Ovary (tissue), 9 donors: ENCODE measurements around the gene COL18A1. TPM values are rescaled to one million over a fixed set of nuclear protein-coding genes. Genes with fewer than 3 reads are reported as not detected.

Source experiments
- DNase-seq, 5 donors: peaks; one replicate each; pipeline ENCODE4 v3.0.0-alpha.2; 2019 to 2020
- H3K27ac ChIP-seq, 2 donors: fragments of 200-600 bp; one replicate each; pipeline versions ENCODE4 v1.5.1 to v1.8.0; 2019 to 2022
- H3K27me3 ChIP-seq: fragments of 200-600 bp; one replicate; pipeline ENCODE4 v1.8.0; 2022
- H3K36me3 ChIP-seq: fragments of 200-600 bp; sonication (generic); one replicate; pipeline ENCODE4 v1.5.1; 2019
- H3K4me1 ChIP-seq: one replicate; pipeline ENCODE4 v1.8.1; 2013; ENCODE audit warnings: mild to moderate bottlenecking, moderate library complexity; ENCODE audit not compliant: insufficient read depth
- H3K4me3 ChIP-seq: fragments of 200-600 bp; sonication (generic); one replicate; pipeline ENCODE4 v1.5.1; 2017
- H3K9me3 ChIP-seq, 2 donors: fragments of 200-600 bp in 1 of 2; sonication (generic) in 1 of 2; one replicate each; pipeline versions ENCODE4 v1.5.1 to v1.8.1; 2013 to 2019; ENCODE audit warnings: mild to moderate bottlenecking in 1 of 2, moderate library complexity in 1 of 2
- EP300 ChIP-seq: sonication (generic); formaldehyde crosslinking; IDR thresholded peaks from one replicate; pipeline ENCODE4 v1.6.1; 2017; ENCODE audit warnings: antibody characterized with exemption
- POLR2A ChIP-seq: fragments of 450-650 bp; IDR thresholded peaks from one replicate; pipeline ENCODE4 v1.6.1; 2017; ENCODE audit warnings: antibody characterized with exemption, mild to moderate bottlenecking, moderate library complexity
- WGBS, 3 donors: extraction: QIAGEN DNeasy Blood & Tissue Kit in 1 of 3; methylation state at CpG; one replicate each; pipeline versions ENCODE4 v1.1.5 to v1.1.7; 2013 to 2017; 5-methylcytosine and 5-hydroxymethylcytosine counted together
- intact Hi-C, 4 donors: fragments of 100-400 bp; cut with DNase I; formaldehyde crosslinking; loops; one replicate each; pipeline versions ENCODE4 v1.11.0 to v1.15.1; 2022 to 2023
- polyA plus RNA-seq, 2 donors: library from polyadenylated mRNA; stranded (reverse); fragments of 200-250 nt in 1 of 2; fragments of 350-450 nt in 1 of 2; fragmentation: Illumina TruSeq in 1 of 2; extraction: RNeasy Lipid Tissue Mini Kit (QIAGEN cat#74804) in 1 of 2; gene quantifications; one replicate each; pipeline ENCODE4 v1.2.3, GENCODE V29; 2013 to 2014
- total RNA-seq, 7 donors: library from RNA; depleted of rRNA in 2 of 7; stranded (reverse); fragments of >200 nt in 2 of 7; fragmentation: NEBNext Ultra II Directional in 3 of 7; extraction: Animal tissue kit (Norgen Biotek cat#: 25700) in 3 of 7; gene quantifications; one replicate each; pipeline versions ENCODE4 v1.1.0 to v1.2.4, GENCODE V29; 2016 to 2023
- TF ChIP-seq, protein P1 (sequence below), 3 donors: fragments of 450-650 bp in 2 of 3; fragments of 200-600 bp in 1 of 3; IDR thresholded peaks; one replicate each; pipeline versions ENCODE4 v1.5.1 to v1.8.0; 2016 to 2022; ENCODE audit warnings: antibody characterized with exemption in 3 of 3, mild to moderate bottlenecking in 1 of 3
- donor health status: DM: no; HTN: no; CAD: no; lungs with moderate emphysema.
- donor health status: DM: no; HTN: no; CAD: no.
- donor health status: Bipolar disorder and iron deficiency.
- donor health status: DM: yes; HTN: yes; CAD: no.
- donor health status: DM: no; HTN: no; CAD: no.
- donor health status: DM: yes; HTN: yes; CAD: no.

The COL18A1 gene
- total and polyA plus RNA-seq, 9 donors: 11.1 to 353 (median 268) TPM

DNA sequence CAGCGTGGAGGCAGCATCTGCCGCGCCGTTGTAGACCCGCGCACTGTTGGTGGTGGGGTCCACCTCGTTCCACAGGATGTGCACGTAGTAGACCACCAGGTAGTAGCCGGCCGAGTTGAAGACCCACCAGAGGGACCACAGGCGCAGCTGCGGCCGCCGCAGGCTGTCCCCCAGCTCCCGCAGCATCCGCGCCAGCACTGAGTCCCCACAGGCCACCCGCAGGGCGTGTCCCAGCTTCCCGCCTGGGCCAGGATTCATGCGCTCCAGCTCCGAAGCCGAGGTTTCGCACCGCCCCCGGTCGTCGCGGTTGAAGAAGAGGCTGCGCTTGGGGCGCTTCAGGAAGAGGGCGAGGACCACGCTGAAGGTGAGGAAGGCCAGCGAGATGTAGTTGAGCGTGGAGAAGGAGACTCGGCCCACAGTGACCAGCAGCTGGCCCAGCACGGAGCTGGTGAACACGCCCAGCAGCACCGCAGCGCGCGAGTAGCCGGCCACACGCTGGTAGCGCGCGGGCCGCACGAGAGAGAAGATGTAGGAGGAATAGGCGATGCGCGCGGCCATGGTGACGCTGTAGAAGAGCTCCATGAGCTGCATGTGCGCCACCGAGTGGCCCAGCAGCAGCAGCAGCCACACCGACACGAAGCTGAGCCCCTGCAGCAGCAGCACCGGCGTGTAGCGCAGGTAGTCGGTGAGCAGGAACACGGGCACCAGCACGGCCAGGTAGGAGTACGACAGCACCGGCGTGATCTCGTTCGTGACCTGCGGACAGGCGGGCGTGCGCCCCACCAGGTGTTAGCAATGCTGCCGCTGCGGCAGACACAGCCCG lies 126.6 kb downstream of the COL18A1 start:
- TF ChIP-seq POLR2A (no peak), EP300 (no peak)
- TF ChIP-seq, protein P1, sequence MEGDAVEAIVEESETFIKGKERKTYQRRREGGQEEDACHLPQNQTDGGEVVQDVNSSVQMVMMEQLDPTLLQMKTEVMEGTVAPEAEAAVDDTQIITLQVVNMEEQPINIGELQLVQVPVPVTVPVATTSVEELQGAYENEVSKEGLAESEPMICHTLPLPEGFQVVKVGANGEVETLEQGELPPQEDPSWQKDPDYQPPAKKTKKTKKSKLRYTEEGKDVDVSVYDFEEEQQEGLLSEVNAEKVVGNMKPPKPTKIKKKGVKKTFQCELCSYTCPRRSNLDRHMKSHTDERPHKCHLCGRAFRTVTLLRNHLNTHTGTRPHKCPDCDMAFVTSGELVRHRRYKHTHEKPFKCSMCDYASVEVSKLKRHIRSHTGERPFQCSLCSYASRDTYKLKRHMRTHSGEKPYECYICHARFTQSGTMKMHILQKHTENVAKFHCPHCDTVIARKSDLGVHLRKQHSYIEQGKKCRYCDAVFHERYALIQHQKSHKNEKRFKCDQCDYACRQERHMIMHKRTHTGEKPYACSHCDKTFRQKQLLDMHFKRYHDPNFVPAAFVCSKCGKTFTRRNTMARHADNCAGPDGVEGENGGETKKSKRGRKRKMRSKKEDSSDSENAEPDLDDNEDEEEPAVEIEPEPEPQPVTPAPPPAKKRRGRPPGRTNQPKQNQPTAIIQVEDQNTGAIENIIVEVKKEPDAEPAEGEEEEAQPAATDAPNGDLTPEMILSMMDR (IDR thresholded peaks at IDR 0.05): no peak
- no peak overlapping the region for H3K4me3 ChIP-seq
- H3K27ac ChIP-seq: no peak overlapping the region
- H3K27me3 ChIP-seq: no peaks in the 10 kb centered on the region
- intact Hi-C loops: no loop called here
- no peaks in the 10 kb centered on the region for H3K36me3 ChIP-seq
- H3K9me3 ChIP-seq: no peaks in the 10 kb centered on the region
- WGBS, 3 donors: 95 to 97% (median 97%) methylated on average over 70 to 76 of the region's 76 CpGs
- DNase-seq: peak in 4 of 5 donors; percentile 18 to 36 (median 25)
- peaks cover 7% of the 10 kb centered on the region for H3K4me1 ChIP-seq

DNA sequence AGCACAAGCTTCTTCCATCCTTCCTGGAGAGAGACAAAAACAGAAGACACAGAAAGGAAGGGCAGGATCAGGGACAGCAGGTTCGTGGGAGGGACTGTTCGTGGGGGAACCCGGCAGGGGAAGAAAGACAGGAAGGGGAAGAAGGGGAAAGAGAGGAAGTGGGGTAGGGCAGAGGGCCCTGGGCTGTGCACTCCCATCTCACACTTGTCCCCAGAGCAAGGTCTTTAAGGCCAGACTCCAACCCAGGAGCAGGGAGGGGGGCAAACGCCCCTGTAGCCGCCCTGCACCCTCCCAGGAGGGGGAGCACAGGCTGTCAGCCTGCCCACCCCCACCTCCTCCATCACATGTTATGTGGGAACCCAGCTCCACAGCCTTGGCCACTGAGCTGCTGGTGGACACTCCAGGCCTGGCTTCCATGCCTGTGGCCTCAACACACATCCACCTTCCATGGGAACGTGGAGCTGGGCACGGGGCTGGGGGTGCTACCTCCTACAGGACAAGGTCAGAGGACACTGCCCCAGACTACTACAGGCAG lies 127.9 kb downstream of the COL18A1 start:
- TF ChIP-seq POLR2A (no peak), EP300 (no peak)
- TF ChIP-seq, protein P1 (IDR thresholded peaks at IDR 0.05): no peak
- 61 to 76% (median 64%) methylated on average over 7 of the region's 7 CpGs for WGBS, 3 donors
- peak in 1 of 5 donors; percentile 23 for DNase-seq
- no peaks in the 10 kb centered on the region for H3K9me3 ChIP-seq
- intact Hi-C loops: no loop called here
- peaks cover 7% of the 10 kb centered on the region for H3K4me1 ChIP-seq
- no peaks in the 10 kb centered on the region for H3K27me3 ChIP-seq
- no peaks in the 10 kb centered on the region for H3K36me3 ChIP-seq
- no peak overlapping the region for H3K27ac ChIP-seq
- no peak overlapping the region for H3K4me3 ChIP-seq

DNA sequence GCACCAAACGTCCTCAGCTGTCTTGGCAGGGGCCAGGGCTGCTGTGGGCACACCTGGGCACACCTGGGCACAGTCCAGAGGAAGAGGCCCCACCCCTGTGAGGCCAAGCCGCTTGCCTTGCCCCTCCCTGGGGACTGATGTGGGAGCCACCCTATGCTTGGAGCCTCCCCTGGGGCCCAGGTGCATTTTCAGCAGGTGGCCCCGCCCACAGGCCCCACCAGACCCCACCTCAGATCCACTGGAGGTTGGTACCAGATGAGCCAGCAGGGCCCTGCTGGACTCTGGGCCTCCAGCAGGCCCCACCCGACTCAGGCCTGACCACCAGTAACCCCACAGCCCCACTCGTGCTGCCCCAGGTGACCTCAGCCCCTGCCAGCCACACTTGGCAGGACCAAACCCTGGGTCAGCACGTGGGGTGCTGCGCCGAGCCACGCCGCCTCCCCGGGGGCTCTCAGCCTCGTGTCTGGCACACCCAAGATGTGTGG lies 128.4 kb downstream of the COL18A1 start:
- Histone ChIP-seq H3K27me3 (no peaks in the 10 kb centered on the region), H3K36me3 (no peaks in the 10 kb centered on the region), H3K4me1 (peaks cover 7% of the 10 kb centered on the region), H3K27ac (no peak overlapping the region), H3K4me3 (no peak overlapping the region), H3K9me3 (no peaks in the 10 kb centered on the region)
- TF ChIP-seq, protein P1 (IDR thresholded peaks at IDR 0.05): no peak
- no peak for TF ChIP-seq POLR2A
- TF ChIP-seq EP300: no peak
- peak in 3 of 5 donors; percentile 16 to 25 (median 17) for DNase-seq
- intact Hi-C loops: no loop called here
- WGBS, 3 donors: 76% methylated on average over 3 to 12 of the region's 12 CpGs

DNA sequence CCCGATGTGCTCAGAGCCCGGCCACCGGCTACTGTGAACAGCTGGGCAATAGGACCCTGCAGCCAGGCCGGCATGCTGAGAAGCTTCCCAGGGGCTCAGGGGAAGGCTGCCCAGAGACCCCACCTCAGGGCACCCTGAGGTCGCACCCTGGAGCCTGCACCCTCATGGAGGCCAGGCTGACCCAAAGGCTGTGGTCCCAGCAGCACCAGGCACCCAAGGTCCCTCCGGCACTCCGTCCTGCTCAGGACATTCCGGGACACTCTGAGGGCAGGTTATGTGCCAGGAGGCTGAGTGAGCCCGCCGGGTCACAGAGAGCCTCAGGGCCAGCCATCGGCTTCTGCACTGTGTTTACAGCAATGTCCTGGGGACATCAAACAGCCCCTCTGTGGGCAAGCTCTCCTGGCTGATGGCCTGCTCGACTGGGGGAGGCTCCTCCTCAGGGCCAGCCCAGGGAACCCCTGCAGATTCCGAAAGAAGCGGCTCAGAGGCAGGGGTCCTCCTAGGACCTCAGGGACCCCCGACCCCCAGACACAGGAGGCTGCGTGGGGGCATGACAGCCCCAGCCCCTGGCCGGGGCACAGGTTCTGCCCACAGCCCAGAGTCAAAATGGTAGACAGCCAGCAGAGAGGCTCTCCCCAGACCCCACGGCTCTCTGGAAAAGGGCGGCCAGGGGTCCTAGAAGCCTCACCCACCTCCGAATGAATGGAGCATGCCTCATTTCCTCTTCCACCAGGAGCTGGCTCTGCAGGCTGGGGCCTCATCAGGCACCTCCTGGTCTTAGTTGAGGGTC lies 129.1 kb downstream of the COL18A1 start:
- Histone ChIP-seq H3K27ac (no peak overlapping the region), H3K27me3 (no peaks in the 10 kb centered on the region), H3K4me3 (no peak overlapping the region), H3K4me1 (peaks cover 7% of the 10 kb centered on the region), H3K36me3 (no peaks in the 10 kb centered on the region), H3K9me3 (no peaks in the 10 kb centered on the region)
- DNase-seq: peak in 3 of 5 donors; percentile 17 to 34 (median 21)
- no peak for TF ChIP-seq EP300
- no peak for TF ChIP-seq POLR2A
- TF ChIP-seq, protein P1 (IDR thresholded peaks at IDR 0.05): no peak
- intact Hi-C loops: no loop called here
- WGBS, 3 donors: 67 to 70% (median 68%) methylated on average over 12 to 20 of the region's 20 CpGs
